Measurements from ENCODE around the gene CGB5. TPM values are rescaled to one million over a fixed set of nuclear protein-coding genes. Genes with fewer than 3 reads are reported as not detected.
A peak's percentile ranks its signal among the peaks of the same experiment; 100 is the strongest.
"Not testable (repeated sequence)": the region's sequence is repeated elsewhere in the genome, so short reads cannot be mapped to it uniquely, and the experiment has no call there.

CGB5 gene
- total RNA-seq, 1 donor from 2014 or later = not detected

GRCh38 chr19:49019242-49019932 is 24.3 kb upstream of the CGB5 start:
- no peaks in the 10 kb centered on the region for H3K9me3 Mint-ChIP-seq
- DNase-seq (ENCODE audit: low read depth, low spot score) = peak; percentile 39
- peaks cover 60% of the 10 kb centered on the region for H3K27me3 Mint-ChIP-seq (ENCODE audit: low read depth)
- peak; percentile 56 for TF ChIP-seq CTCF (conservative IDR thresholded peaks at IDR 0.05)
- H3K27ac Mint-ChIP-seq (ENCODE audit: unreplicated experiment) = no peak overlapping the region
- H3K36me3 Mint-ChIP-seq (ENCODE audit: low read depth) = peaks cover 7% of the 10 kb centered on the region
- peak overlapping the region; percentile 73 for H3K4me3 Mint-ChIP-seq
- H3K4me1 Mint-ChIP-seq = peaks cover 11% of the 10 kb centered on the region

GRCh38 chr19:49020342-49020741 is 23.3 kb upstream of the CGB5 start:
- no peaks in the 10 kb centered on the region for H3K9me3 Mint-ChIP-seq
- peak overlapping the region; percentile 54 for H3K4me3 Mint-ChIP-seq
- no peak for DNase-seq (ENCODE audit: low read depth, low spot score)
- H3K36me3 Mint-ChIP-seq (ENCODE audit: low read depth) = peaks cover 5% of the 10 kb centered on the region
- peaks cover 11% of the 10 kb centered on the region for H3K4me1 Mint-ChIP-seq
- H3K27ac Mint-ChIP-seq (ENCODE audit: unreplicated experiment) = no peak overlapping the region
- TF ChIP-seq CTCF (conservative IDR thresholded peaks at IDR 0.05) = no peak
- H3K27me3 Mint-ChIP-seq (ENCODE audit: low read depth) = peaks cover 60% of the 10 kb centered on the region

GRCh38 chr19:49020931-49021895 is 22.4 kb upstream of the CGB5 start:
- Mint-ChIP-seq H3K4me3 (peak overlapping the region; percentile 25), H3K9me3 (no peaks in the 10 kb centered on the region), H3K4me1 (peaks cover 11% of the 10 kb centered on the region), H3K27ac (ENCODE audit: unreplicated experiment) (no peak overlapping the region), H3K27me3 (ENCODE audit: low read depth) (peaks cover 56% of the 10 kb centered on the region), H3K36me3 (ENCODE audit: low read depth) (no peaks in the 10 kb centered on the region)
- DNase-seq (ENCODE audit: low read depth, low spot score) = no peak
- no peak for TF ChIP-seq CTCF (conservative IDR thresholded peaks at IDR 0.05)

GRCh38 chr19:49022116-49022515 is 21.5 kb upstream of the CGB5 start:
- no peaks in the 10 kb centered on the region for H3K36me3 Mint-ChIP-seq (ENCODE audit: low read depth)
- H3K4me1 Mint-ChIP-seq = peaks cover 11% of the 10 kb centered on the region
- peaks cover 54% of the 10 kb centered on the region for H3K27me3 Mint-ChIP-seq (ENCODE audit: low read depth)
- DNase-seq (ENCODE audit: low read depth, low spot score) = no peak
- H3K4me3 Mint-ChIP-seq = no peak overlapping the region
- TF ChIP-seq CTCF (conservative IDR thresholded peaks at IDR 0.05) = no peak
- H3K9me3 Mint-ChIP-seq = no peaks in the 10 kb centered on the region
- H3K27ac Mint-ChIP-seq (ENCODE audit: unreplicated experiment) = no peak overlapping the region

- not testable (repeated sequence) for H3K4me3 Mint-ChIP-seq; DNase-seq (ENCODE audit: low read depth, low spot score); H3K9me3 Mint-ChIP-seq; H3K27ac Mint-ChIP-seq (ENCODE audit: unreplicated experiment); H3K36me3 Mint-ChIP-seq (ENCODE audit: low read depth); H3K4me1 Mint-ChIP-seq
- H3K27me3 Mint-ChIP-seq (ENCODE audit: low read depth) = peaks cover 33% of the 10 kb centered on the region
These were observed 19.4 kb upstream of the CGB5 start, which contains the start of gene CGB3 for GRCh38 chr19:49024233-49024632. Gene CGB3, minus strand, starts transcription at chr19:49024333. Its CDS starts 362 bp downstream, at chr19:49023971.

GRCh38 chr19:49025088-49025487 is 18.6 kb upstream of the CGB5 start:
- DNase-seq (ENCODE audit: low read depth, low spot score); H3K4me1 Mint-ChIP-seq; H3K36me3 Mint-ChIP-seq (ENCODE audit: low read depth); H3K9me3 Mint-ChIP-seq; H3K4me3 Mint-ChIP-seq; H3K27ac Mint-ChIP-seq (ENCODE audit: unreplicated experiment): not testable (repeated sequence)
- H3K27me3 Mint-ChIP-seq (ENCODE audit: low read depth) = peaks cover 24% of the 10 kb centered on the region

GRCh38 chr19:49025599-49025998 is 18.0 kb upstream of the CGB5 start:
- H3K27me3 Mint-ChIP-seq (ENCODE audit: low read depth) = peaks cover 19% of the 10 kb centered on the region
- H3K4me3 Mint-ChIP-seq; H3K9me3 Mint-ChIP-seq; H3K36me3 Mint-ChIP-seq (ENCODE audit: low read depth); DNase-seq (ENCODE audit: low read depth, low spot score); H3K4me1 Mint-ChIP-seq; H3K27ac Mint-ChIP-seq (ENCODE audit: unreplicated experiment): not testable (repeated sequence)

- DNase-seq (ENCODE audit: low read depth, low spot score); H3K27me3 Mint-ChIP-seq (ENCODE audit: low read depth); H3K9me3 Mint-ChIP-seq; H3K4me1 Mint-ChIP-seq; H3K4me3 Mint-ChIP-seq; H3K36me3 Mint-ChIP-seq (ENCODE audit: low read depth); H3K27ac Mint-ChIP-seq (ENCODE audit: unreplicated experiment): not testable (repeated sequence)
These were observed 15.0 kb upstream of the CGB5 start for GRCh38 chr19:49028686-49029085.

GRCh38 chr19:49029749-49030148 is 13.9 kb upstream of the CGB5 start:
- not testable (repeated sequence) for H3K27ac Mint-ChIP-seq (ENCODE audit: unreplicated experiment)

More at GRCh38 chr19:49029749-49030148, 13.9 kb upstream of the CGB5 start:
- not testable (repeated sequence) for H3K27me3 Mint-ChIP-seq (ENCODE audit: low read depth); H3K4me1 Mint-ChIP-seq; H3K4me3 Mint-ChIP-seq; H3K36me3 Mint-ChIP-seq (ENCODE audit: low read depth); H3K9me3 Mint-ChIP-seq; DNase-seq (ENCODE audit: low read depth, low spot score)

All from neural crest cell (in vitro differentiated cells).